A549 (cell line): ENCODE data around the gene SS18L1.

Experiments used
- CBX2 ChIP-seq: fragments of 200-600 bp; sonication (generic); IDR thresholded peaks from 2 replicates; pipeline ENCODE4 v1.6.1; 2016; ENCODE audit warnings: low read depth, mild to moderate bottlenecking, borderline replicate concordance
- CTCF ChIP-seq: fragments of >200 bp; sonication (Bioruptor Twin); formaldehyde crosslinking; IDR thresholded peaks from 3 replicates; pipeline ENCODE4 v1.5.1; 2016
- EP300 ChIP-seq, 2 experiments: fragments of >200 bp; sonication (Bioruptor Twin); formaldehyde crosslinking; IDR thresholded peaks; 2 replicates in 1 of 2; 3 replicates in 1 of 2; pipeline ENCODE4 v1.6.1; 2016 to 2017
- POLR2A ChIP-seq: IDR thresholded peaks from 2 replicates; pipeline ENCODE4 v1.6.1; 2012; ENCODE audit warnings: mild to moderate bottlenecking, low read length

GRCh38 chr20:62141397-62142251 is 1.9 kb upstream of the SS18L1 start:
- TF ChIP-seq EP300 (IDR thresholded peaks at IDR 0.05) (no peak), CTCF (peak; percentile 36), POLR2A (no peak), CBX2 (no peak)
